ENCODE measurements around the gene SEC16A. TPM values are rescaled to one million over a fixed set of nuclear protein-coding genes. Genes with fewer than 3 reads are reported as not detected.

SEC16A gene
- total RNA-seq, 4 donors from 2014 or later = 31.2 to 49.1 (median 38.6) TPM

- no peak for TF ChIP-seq POLR2A (IDR thresholded peaks at IDR 0.05)
- TF ChIP-seq CTCF (IDR thresholded peaks at IDR 0.05) = no peak
- intact Hi-C loops (cut with DNase I) = no loop called here
- H3K4me3 ChIP-seq = peak overlapping the region; percentile 70 to 99 (median 88)
- WGBS, 2 donors = 35 to 43% methylated on average over 32 to 33 of the region's 37 CpGs
- H3K36me3 ChIP-seq = peaks cover 5 to 65% (median 10%) of the 10 kb centered on the region in 3 donors
- DNase-seq = no peak
- H3K27ac ChIP-seq = no peak overlapping the region
- no peaks in the 10 kb centered on the region for H3K27me3 ChIP-seq
- H3K4me1 ChIP-seq = peaks cover 11 to 47% (median 28%) of the 10 kb centered on the region in 3 donors
- no peaks in the 10 kb centered on the region for H3K9me3 ChIP-seq
These were observed 44.8 kb downstream of the SEC16A start for GRCh38 chr9:136437839-136438547.

- peak overlapping the region in 2 of 4 donors; percentile 87 to 88 for H3K4me3 ChIP-seq
These were observed 45.4 kb downstream of the SEC16A start for GRCh38 chr9:136437430-136437829.

GRCh38 chr9:136436055-136436634, 46.7 kb downstream of the SEC16A start:
- Histone ChIP-seq H3K4me3 (no peak overlapping the region), H3K27ac (no peak overlapping the region), H3K27me3 (no peaks in the 10 kb centered on the region), H3K36me3 (peaks cover 4 to 60% (median 8%) of the 10 kb centered on the region in 3 donors), H3K9me3 (no peaks in the 10 kb centered on the region), H3K4me1 (peaks cover 11 to 47% (median 28%) of the 10 kb centered on the region in 3 donors)
- 50% methylated on average over 2 of the region's 25 CpGs; no CpG with 5 or more reads in 1 of the 2 donors for WGBS, 2 donors
- no peak for TF ChIP-seq CTCF (IDR thresholded peaks at IDR 0.05)
- no peak for TF ChIP-seq POLR2A (IDR thresholded peaks at IDR 0.05)
- intact Hi-C loops (cut with DNase I) = no loop called here
- no peak for DNase-seq

More at GRCh38 chr9:136437430-136437829, 45.4 kb downstream of the SEC16A start:
- H3K27ac ChIP-seq = no peak overlapping the region
- no peak for DNase-seq
- H3K4me1 ChIP-seq = peaks cover 11 to 47% (median 28%) of the 10 kb centered on the region in 3 donors
- TF ChIP-seq CTCF (IDR thresholded peaks at IDR 0.05) (no peak), POLR2A (IDR thresholded peaks at IDR 0.05) (no peak)
- no peaks in the 10 kb centered on the region for H3K9me3 ChIP-seq
- H3K36me3 ChIP-seq = peaks cover 5 to 65% (median 5%) of the 10 kb centered on the region in 3 donors
- intact Hi-C loops (cut with DNase I) = no loop called here
- 32 to 36% methylated on average over 5 of the region's 8 CpGs for WGBS, 2 donors
- H3K27me3 ChIP-seq = no peaks in the 10 kb centered on the region

- Histone ChIP-seq H3K27me3 (no peaks in the 10 kb centered on the region), H3K27ac (no peak overlapping the region), H3K36me3 (peaks cover 10 to 66% (median 13%) of the 10 kb centered on the region in 3 donors), H3K4me1 (peaks cover 5 to 40% (median 23%) of the 10 kb centered on the region in 3 donors), H3K9me3 (no peaks in the 10 kb centered on the region), H3K4me3 (no peak overlapping the region)
- TF ChIP-seq POLR2A (IDR thresholded peaks at IDR 0.05) (no peak), CTCF (IDR thresholded peaks at IDR 0.05) (no peak)
- DNase-seq = no peak
- 87% methylated on average over 3 of the region's 17 CpGs; no CpG with 5 or more reads in 1 of the 2 donors for WGBS, 2 donors
- intact Hi-C loops (cut with DNase I) = no loop called here
These were observed 48.2 kb downstream of the SEC16A start for GRCh38 chr9:136434580-136435169.
